Heart left ventricle (tissue), 13 donors: Measurements from ENCODE around the gene TMEM51.

Source experiments
- POLR2A ChIP-seq, 2 donors: fragments of 450-650 bp; IDR thresholded peaks; one replicate each; pipeline ENCODE4 v1.6.1; 2017; ENCODE audit warnings: antibody characterized with exemption in 2 of 2, mild to moderate bottlenecking in 2 of 2, moderate library complexity in 2 of 2
- TF ChIP-seq, protein P1 (sequence below), 12 donors: fragments of 200-600 bp; sonication (generic) in 4 of 12; IDR thresholded peaks; one replicate each; pipeline versions ENCODE4 v1.5.0 to v1.8.0; 2018 to 2022; ENCODE audit warnings: antibody characterized with exemption in 12 of 12, mild to moderate bottlenecking in 5 of 12
- donor health status: ischemic (EF 13 %, LVEDD 7.1; RV severe dilation, severe dysfunction).
- donor health status: DM: no; HTN: yes; CAD: no.
- donor health status: DM: no; HTN: no; CAD: no.
- donor health status: ischemic (EF 25% LVEDD 6.9; RV normal size, moderate dysfunction).
- donor health status: ischemic (EF 25% LVEDD 5.7; RV mildly dilated, moderate dysfunction).
- donor health status: ischemic (EF 35%, LVEDD 5.7; RV mildly dilated, moderate dysfunction).
- donor health status: nonischemic (EF 11% LVEDD 7.7; RV severe dilation, severe dysfunction).
- donor health status: DM: yes; HTN: yes; CAD: no.
- donor health status: PGD.
- donor health status: ischemic (EF 29% LVEDD 5.4; RV normal size, mild dysfunction).
- donor health status: nonischemic (EF 23%, LVEDD 6.1; RV moderate dilation, normal function).

DNA sequence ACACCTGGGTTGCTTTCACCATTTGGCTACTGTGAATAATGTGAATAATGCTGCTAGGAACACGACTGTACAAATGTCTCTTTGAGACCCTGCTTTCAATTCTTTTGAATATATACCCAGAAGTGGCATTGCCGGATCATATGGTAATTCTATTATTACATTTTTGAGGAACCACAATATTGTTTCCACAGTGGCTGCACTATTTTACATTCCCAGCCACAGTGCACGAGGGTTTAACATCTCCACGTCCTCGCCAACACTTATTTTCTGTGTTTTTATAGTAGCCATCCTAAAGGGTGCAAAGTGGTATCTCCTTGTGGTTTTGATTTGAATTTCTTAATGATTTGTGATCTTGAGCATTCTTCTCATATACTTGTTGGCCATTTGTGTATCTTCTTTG is 109.2 kb downstream of the TMEM51 start:
- TF ChIP-seq, protein P1, sequence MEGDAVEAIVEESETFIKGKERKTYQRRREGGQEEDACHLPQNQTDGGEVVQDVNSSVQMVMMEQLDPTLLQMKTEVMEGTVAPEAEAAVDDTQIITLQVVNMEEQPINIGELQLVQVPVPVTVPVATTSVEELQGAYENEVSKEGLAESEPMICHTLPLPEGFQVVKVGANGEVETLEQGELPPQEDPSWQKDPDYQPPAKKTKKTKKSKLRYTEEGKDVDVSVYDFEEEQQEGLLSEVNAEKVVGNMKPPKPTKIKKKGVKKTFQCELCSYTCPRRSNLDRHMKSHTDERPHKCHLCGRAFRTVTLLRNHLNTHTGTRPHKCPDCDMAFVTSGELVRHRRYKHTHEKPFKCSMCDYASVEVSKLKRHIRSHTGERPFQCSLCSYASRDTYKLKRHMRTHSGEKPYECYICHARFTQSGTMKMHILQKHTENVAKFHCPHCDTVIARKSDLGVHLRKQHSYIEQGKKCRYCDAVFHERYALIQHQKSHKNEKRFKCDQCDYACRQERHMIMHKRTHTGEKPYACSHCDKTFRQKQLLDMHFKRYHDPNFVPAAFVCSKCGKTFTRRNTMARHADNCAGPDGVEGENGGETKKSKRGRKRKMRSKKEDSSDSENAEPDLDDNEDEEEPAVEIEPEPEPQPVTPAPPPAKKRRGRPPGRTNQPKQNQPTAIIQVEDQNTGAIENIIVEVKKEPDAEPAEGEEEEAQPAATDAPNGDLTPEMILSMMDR (IDR thresholded peaks at IDR 0.05): no peak
- no peak for TF ChIP-seq POLR2A (IDR thresholded peaks at IDR 0.05)
